BLaER1 treated with 17β-estradiol and CSF1 and Interleukin-3, amounts not matched to agents 10 nM and 100 nM (cell line): ENCODE measurements around the gene P2RX6.
"Not testable (repeated sequence)": the region's sequence is repeated elsewhere in the genome, so short reads cannot be mapped to it uniquely, and the experiment has no call there.

Source experiments
- H3K27ac ChIP-seq, 11 experiments: shearing (Covaris generic); formaldehyde crosslinking; 2 replicates each; pipeline ENCODE4 v1.8.1; 2022
- H3K27me3 ChIP-seq, 11 experiments: shearing (Covaris generic); formaldehyde crosslinking; 2 replicates each; pipeline ENCODE4 v1.8.1; 2022
- H3K36me3 ChIP-seq, 11 experiments: shearing (Covaris generic); formaldehyde crosslinking; 2 replicates each; pipeline ENCODE4 v1.8.1; 2022
- H3K4me1 ChIP-seq, 10 experiments: shearing (Covaris generic); formaldehyde crosslinking; 2 replicates each; pipeline ENCODE4 v1.8.1; 2022
- H3K4me2 ChIP-seq, 11 experiments: shearing (Covaris generic); formaldehyde crosslinking; 2 replicates each; pipeline ENCODE4 v1.8.1; 2022
- H3K4me3 ChIP-seq, 10 experiments: shearing (Covaris generic); formaldehyde crosslinking; 2 replicates each; pipeline ENCODE4 v1.8.1; 2022
- H3K9ac ChIP-seq, 11 experiments: shearing (Covaris generic); formaldehyde crosslinking; 2 replicates each; pipeline ENCODE4 v1.8.1; 2022
- H3K9me3 ChIP-seq, 11 experiments: shearing (Covaris generic); formaldehyde crosslinking; replicated peaks in 1 of 11; 2 replicates each; pipeline ENCODE4 v1.8.1; 2022
- H4K20me1 ChIP-seq, 11 experiments: shearing (Covaris generic); formaldehyde crosslinking; 2 replicates each; pipeline ENCODE4 v1.8.1; 2022
- Cebpa-rat ChIP-seq, 11 experiments: shearing (Covaris generic); IDR thresholded peaks; 2 replicates each; pipeline ENCODE4 v1.8.1; 2022

Gene P2RX6

GRCh38 chr22:21051145-21051830 lies 36.3 kb downstream of the P2RX6 start:
- H3K4me1 ChIP-seq: peaks cover 15 to 54% (median 41%) of the 10 kb centered on the region in 10 experiments
- H3K36me3 ChIP-seq: no peaks in the 10 kb centered on the region
- no peaks in the 10 kb centered on the region for H3K27me3 ChIP-seq
- peak overlapping the region in 8 of 11 experiments; percentile 17 to 46 (median 31); a peak in 12 of 22 replicates for H3K4me2 ChIP-seq
- H4K20me1 ChIP-seq: 0 out of 22 replicates have a peak, but pooled peaks cover 0 to 2% (median 0%) of the 10 kb centered on the region in 11 experiments
- 0 out of 22 replicates have a peak overlapping the region, but pooled peaks of 1 of the 11 experiments have one; percentile 7 for H3K27ac ChIP-seq
- H3K4me3 ChIP-seq: no peak overlapping the region
- H3K9ac ChIP-seq: no peak overlapping the region
- no peaks in the 10 kb centered on the region for H3K9me3 ChIP-seq
- TF ChIP-seq Cebpa-rat (IDR thresholded peaks at IDR 0.05): no peak

GRCh38 chr22:21051831-21052400 lies 37.0 kb downstream of the P2RX6 start:
- no peak for TF ChIP-seq Cebpa-rat (IDR thresholded peaks at IDR 0.05)
- Histone ChIP-seq H3K4me2 (peak overlapping the region in 8 of 11 experiments; percentile 17 to 46 (median 31); a peak in 11 of 22 replicates), H3K9ac (no peak overlapping the region), H3K4me1 (peaks cover 21 to 61% (median 47%) of the 10 kb centered on the region in 10 experiments), H3K27me3 (no peaks in the 10 kb centered on the region), H3K27ac (no peak overlapping the region), H3K9me3 (no peaks in the 10 kb centered on the region), H4K20me1 (0 out of 22 replicates have a peak, but pooled peaks cover 0 to 2% (median 0%) of the 10 kb centered on the region in 11 experiments), H3K4me3 (no peak overlapping the region), H3K36me3 (no peaks in the 10 kb centered on the region)

GRCh38 chr22:21052715-21053459 lies 37.9 kb downstream of the P2RX6 start:
- Histone ChIP-seq H3K27me3 (no peaks in the 10 kb centered on the region), H3K4me1 (peaks cover 23 to 64% (median 50%) of the 10 kb centered on the region in 10 experiments), H3K27ac (no peak overlapping the region), H4K20me1 (0 out of 22 replicates have a peak, but pooled peaks cover 0 to 2% (median 0%) of the 10 kb centered on the region in 11 experiments), H3K9me3 (no peaks in the 10 kb centered on the region), H3K4me3 (no peak overlapping the region), H3K9ac (no peak overlapping the region), H3K36me3 (no peaks in the 10 kb centered on the region), H3K4me2 (no peak overlapping the region)
- no peak for TF ChIP-seq Cebpa-rat (IDR thresholded peaks at IDR 0.05)

GRCh38 chr22:21054046-21054713 lies 39.2 kb downstream of the P2RX6 start:
- peak overlapping the region in 9 of 11 experiments; percentile 18 to 88 (median 79); a peak in 18 of 22 replicates for H3K4me2 ChIP-seq
- no peak for TF ChIP-seq Cebpa-rat (IDR thresholded peaks at IDR 0.05)
- H4K20me1 ChIP-seq: 0 out of 22 replicates have a peak, but pooled peaks cover 0 to 2% (median 0%) of the 10 kb centered on the region in 11 experiments
- H3K4me1 ChIP-seq: peaks cover 23 to 64% (median 50%) of the 10 kb centered on the region in 10 experiments
- H3K4me3 ChIP-seq: no peak overlapping the region
- no peaks in the 10 kb centered on the region for H3K27me3 ChIP-seq
- H3K9ac ChIP-seq: 0 out of 22 replicates have a peak overlapping the region, but pooled peaks of 1 of the 11 experiments have one; percentile 19
- H3K36me3 ChIP-seq: no peaks in the 10 kb centered on the region
- H3K27ac ChIP-seq: no peak overlapping the region
- no peaks in the 10 kb centered on the region for H3K9me3 ChIP-seq

- Histone ChIP-seq H3K9me3 (no peaks in the 10 kb centered on the region), H3K4me1 (peaks cover 23 to 61% (median 50%) of the 10 kb centered on the region in 10 experiments), H3K4me3 (peak overlapping the region in 1 of 10 experiments; percentile 30; a peak in 1 of 20 replicates), H3K4me2 (peak overlapping the region; percentile 70 to 88 (median 80)), H3K36me3 (no peaks in the 10 kb centered on the region), H4K20me1 (0 out of 22 replicates have a peak, but pooled peaks cover 0 to 2% (median 0%) of the 10 kb centered on the region in 11 experiments), H3K27ac (no peak overlapping the region), H3K27me3 (no peaks in the 10 kb centered on the region), H3K9ac (peak overlapping the region in 1 of 11 experiments; percentile 26; a peak in 1 of 22 replicates)
- TF ChIP-seq Cebpa-rat (IDR thresholded peaks at IDR 0.05): 0 out of 22 replicates have a peak, but pooled peaks of 1 of the 11 experiments have one; percentile 6
These were observed 40.0 kb downstream of the P2RX6 start for GRCh38 chr22:21054714-21055563.

- H4K20me1 ChIP-seq: 0 out of 22 replicates have a peak, but pooled peaks cover 0 to 2% (median 0%) of the 10 kb centered on the region in 11 experiments
- no peak overlapping the region for H3K27ac ChIP-seq
- TF ChIP-seq Cebpa-rat (IDR thresholded peaks at IDR 0.05): no peak
- H3K4me1 ChIP-seq: peaks cover 23 to 57% (median 50%) of the 10 kb centered on the region in 10 experiments
- peak overlapping the region in 1 of 10 experiments; percentile 30; a peak in 2 of 20 replicates for H3K4me3 ChIP-seq
- H3K9me3 ChIP-seq: no peaks in the 10 kb centered on the region
- H3K36me3 ChIP-seq: no peaks in the 10 kb centered on the region
- peak overlapping the region; percentile 70 to 88 (median 80) for H3K4me2 ChIP-seq
- H3K9ac ChIP-seq: peak overlapping the region in 1 of 11 experiments; percentile 26; a peak in 1 of 22 replicates
- no peaks in the 10 kb centered on the region for H3K27me3 ChIP-seq
These were observed 40.5 kb downstream of the P2RX6 start for GRCh38 chr22:21055564-21055834.

- H3K4me2 ChIP-seq: peak overlapping the region; percentile 70 to 88 (median 80)
- no peaks in the 10 kb centered on the region for H3K36me3 ChIP-seq
- no peaks in the 10 kb centered on the region for H3K9me3 ChIP-seq
- peak overlapping the region in 1 of 10 experiments; percentile 30; a peak in 2 of 20 replicates for H3K4me3 ChIP-seq
- no peak overlapping the region; a peak in 1 of 22 replicates for H3K9ac ChIP-seq
- H4K20me1 ChIP-seq: 0 out of 22 replicates have a peak, but pooled peaks cover 0 to 2% (median 0%) of the 10 kb centered on the region in 11 experiments
- no peak for TF ChIP-seq Cebpa-rat (IDR thresholded peaks at IDR 0.05)
- no peak overlapping the region for H3K27ac ChIP-seq
- no peaks in the 10 kb centered on the region for H3K27me3 ChIP-seq
- H3K4me1 ChIP-seq: peaks cover 23 to 54% (median 48%) of the 10 kb centered on the region in 10 experiments
These were observed 40.9 kb downstream of the P2RX6 start for GRCh38 chr22:21055880-21056319.

- peaks cover 17 to 19% (median 18%) of the 10 kb centered on the region in 10 experiments for H3K4me1 ChIP-seq
- H3K9me3 ChIP-seq, H3K4me2 ChIP-seq, H3K27ac ChIP-seq, H3K36me3 ChIP-seq, H3K9ac ChIP-seq, H3K27me3 ChIP-seq, H3K4me3 ChIP-seq, H4K20me1 ChIP-seq: not testable (repeated sequence)
These were observed 45.4 kb downstream of the P2RX6 start for GRCh38 chr22:21060363-21060762.

GRCh38 chr22:21061660-21062321 lies 46.8 kb downstream of the P2RX6 start:
- not testable (repeated sequence) for H3K9me3 ChIP-seq, H3K9ac ChIP-seq, H3K27me3 ChIP-seq, H3K27ac ChIP-seq, H4K20me1 ChIP-seq, H3K4me1 ChIP-seq, H3K4me2 ChIP-seq, H3K36me3 ChIP-seq, H3K4me3 ChIP-seq

- not testable (repeated sequence) for H3K27ac ChIP-seq, H3K9me3 ChIP-seq, H3K4me1 ChIP-seq, H3K4me3 ChIP-seq, H3K4me2 ChIP-seq, H3K27me3 ChIP-seq, H3K36me3 ChIP-seq, H4K20me1 ChIP-seq, H3K9ac ChIP-seq
These were observed 49.5 kb downstream of the P2RX6 start for GRCh38 chr22:21064425-21064824.
